Measurements from ENCODE around the gene VTN.

Gene VTN

GRCh38 chr17:28324267-28324745, 45.8 kb downstream of the VTN start:
- no peak overlapping the region for H3K9ac ChIP-seq (ENCODE audit: low read depth, low read length)
- H3K36me3 ChIP-seq (ENCODE audit: insufficient read depth, low read length) = peaks cover 25% of the 10 kb centered on the region; the same call in 1 of the 2 replicates
- 0 out of 2 replicates have a peak, but pooled peaks cover 3% of the 10 kb centered on the region for H3K4me1 ChIP-seq (ENCODE audit: insufficient read depth, low read length)
- H3K9me3 ChIP-seq (ENCODE audit: control insufficient read depth, insufficient read depth, low read length) = no peaks in the 10 kb centered on the region

- Histone ChIP-seq H3K36me3 (ENCODE audit: insufficient read depth, low read length) (no peaks in the 10 kb centered on the region), H3K9me3 (ENCODE audit: control insufficient read depth, insufficient read depth, low read length) (no peaks in the 10 kb centered on the region), H3K4me1 (ENCODE audit: insufficient read depth, low read length) (peaks cover 12% of the 10 kb centered on the region; the same call in 1 of the 2 replicates), H3K9ac (ENCODE audit: low read depth, low read length) (peak overlapping the region; percentile 73)
These were observed 49.7 kb downstream of the VTN start for GRCh38 chr17:28320215-28321061.

GRCh38 chr17:28319598-28319935, 50.5 kb downstream of the VTN start:
- Histone ChIP-seq H3K36me3 (ENCODE audit: insufficient read depth, low read length) (no peaks in the 10 kb centered on the region), H3K4me1 (ENCODE audit: insufficient read depth, low read length) (peaks cover 12% of the 10 kb centered on the region; the same call in 1 of the 2 replicates), H3K9ac (ENCODE audit: low read depth, low read length) (peak overlapping the region; percentile 73), H3K9me3 (ENCODE audit: control insufficient read depth, insufficient read depth, low read length) (no peaks in the 10 kb centered on the region)

GRCh38 chr17:28318759-28319597, 51.1 kb downstream of the VTN start, which contains the start of gene TMEM97:
Gene TMEM97 (plus strand): TSS chr17:28319200. CDS start chr17:28319240, 40 bp downstream.
- peaks cover 12% of the 10 kb centered on the region; the same call in 1 of the 2 replicates for H3K4me1 ChIP-seq (ENCODE audit: insufficient read depth, low read length)
- H3K36me3 ChIP-seq (ENCODE audit: insufficient read depth, low read length) = no peaks in the 10 kb centered on the region
- peak within 1 kb of the TSS; percentile 73 for H3K9ac ChIP-seq (ENCODE audit: low read depth, low read length)
- H3K9me3 ChIP-seq (ENCODE audit: control insufficient read depth, insufficient read depth, low read length) = no peaks in the 10 kb centered on the region

- Histone ChIP-seq H3K4me1 (ENCODE audit: insufficient read depth, low read length) (peaks cover 12% of the 10 kb centered on the region; the same call in 1 of the 2 replicates), H3K36me3 (ENCODE audit: insufficient read depth, low read length) (no peaks in the 10 kb centered on the region)
These were observed 51.9 kb downstream of the VTN start for GRCh38 chr17:28317966-28318758.

More at GRCh38 chr17:28317966-28318758, 51.9 kb downstream of the VTN start:
- peak overlapping the region; percentile 73 for H3K9ac ChIP-seq (ENCODE audit: low read depth, low read length)
- H3K9me3 ChIP-seq (ENCODE audit: control insufficient read depth, insufficient read depth, low read length) = no peaks in the 10 kb centered on the region

Data from ES-I3 (cell line).